Measurements from ENCODE around the gene AMDHD1.
"Not testable (repeated sequence)": the region's sequence is repeated elsewhere in the genome, so short reads cannot be mapped to it uniquely, and the experiment has no call there.

AMDHD1 gene

DNA sequence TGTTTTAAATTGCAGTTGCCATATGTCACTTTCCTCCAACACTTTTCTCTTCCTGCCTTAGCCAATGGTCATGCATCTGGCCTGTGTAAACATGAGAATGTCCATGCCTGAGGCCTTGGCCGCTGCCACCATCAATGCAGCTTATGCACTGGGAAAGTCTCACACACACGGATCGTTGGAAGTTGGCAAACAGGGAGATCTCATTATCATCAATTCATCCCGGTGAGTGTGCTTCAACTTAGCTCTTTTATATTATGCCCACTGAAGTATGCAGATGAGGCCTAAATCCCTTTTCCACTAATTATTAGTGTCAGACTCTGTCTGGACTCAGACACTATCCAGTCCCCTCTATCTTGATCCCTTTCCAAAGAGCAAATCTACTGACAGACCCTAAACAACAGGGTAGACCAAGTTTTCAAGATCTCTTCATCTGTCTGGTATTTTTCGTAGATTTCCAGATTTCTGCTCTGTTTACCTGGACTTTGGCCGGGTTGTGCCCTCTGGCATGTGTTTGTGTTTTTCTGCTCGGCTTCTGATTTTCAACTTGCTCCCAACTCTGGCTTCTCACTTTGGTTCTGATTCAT, 23.2 kb downstream of the AMDHD1 start:
- DNase-seq: no peak

DNA sequence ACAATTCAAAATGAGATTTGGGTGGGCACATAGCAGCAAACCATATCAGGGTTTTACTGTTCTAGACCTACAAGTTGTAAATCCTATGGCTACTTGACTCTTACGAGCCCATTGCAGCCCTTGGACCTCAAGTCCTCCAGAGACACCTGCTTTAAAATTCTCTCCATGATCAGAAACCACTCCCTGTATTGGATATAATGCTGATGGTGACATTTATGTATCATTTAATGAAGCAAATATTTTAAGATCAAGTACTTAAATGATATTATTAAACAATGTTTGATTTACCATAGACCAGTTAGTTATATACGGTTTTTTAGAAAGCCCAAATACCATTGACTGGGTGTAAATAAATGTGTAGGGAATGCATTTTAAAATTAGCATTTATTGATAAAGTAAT, 24.2 kb downstream of the AMDHD1 start:
- no peak for DNase-seq

DNA sequence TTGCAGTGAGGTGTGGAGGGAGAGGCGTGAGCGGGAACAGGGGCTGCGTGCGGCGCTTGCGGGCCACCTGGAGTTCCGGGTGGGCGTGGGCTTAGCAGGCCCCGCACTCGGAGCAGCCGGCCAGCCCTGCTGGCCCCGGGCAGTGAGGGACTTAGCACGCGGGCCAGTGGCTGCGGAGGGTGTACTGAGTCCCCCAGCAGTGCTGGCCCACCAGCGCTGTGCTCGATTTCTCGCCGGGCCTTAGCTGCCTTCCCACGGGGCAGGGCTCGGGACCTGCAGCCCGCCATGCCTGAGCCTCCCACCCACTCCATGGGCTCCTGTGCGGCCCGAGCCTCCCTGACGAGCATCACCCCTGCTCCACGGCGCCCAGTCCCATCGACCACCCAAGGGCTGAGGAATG, 26.0 kb downstream of the AMDHD1 start:
- DNase-seq: not testable (repeated sequence)

DNA sequence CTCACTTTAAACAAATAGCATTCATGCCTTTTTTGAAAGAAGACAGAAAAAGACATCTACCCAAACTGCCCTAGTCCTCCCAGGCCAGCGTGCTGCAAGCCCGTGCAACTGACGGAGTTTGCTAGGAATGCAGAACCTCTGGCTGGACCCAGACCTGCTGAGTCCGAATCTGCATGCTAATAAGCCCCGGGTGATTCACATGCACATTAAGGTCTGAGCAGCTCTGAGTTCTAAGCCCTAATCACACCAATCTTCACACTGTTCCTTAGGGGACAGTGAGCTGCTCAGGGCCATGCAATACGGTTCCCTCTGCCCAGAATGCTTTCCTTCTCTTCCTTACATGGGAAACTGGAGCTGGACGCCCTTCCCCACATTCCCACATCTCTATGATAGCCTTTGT, 27.8 kb downstream of the AMDHD1 start:
- no peak for DNase-seq

DNA sequence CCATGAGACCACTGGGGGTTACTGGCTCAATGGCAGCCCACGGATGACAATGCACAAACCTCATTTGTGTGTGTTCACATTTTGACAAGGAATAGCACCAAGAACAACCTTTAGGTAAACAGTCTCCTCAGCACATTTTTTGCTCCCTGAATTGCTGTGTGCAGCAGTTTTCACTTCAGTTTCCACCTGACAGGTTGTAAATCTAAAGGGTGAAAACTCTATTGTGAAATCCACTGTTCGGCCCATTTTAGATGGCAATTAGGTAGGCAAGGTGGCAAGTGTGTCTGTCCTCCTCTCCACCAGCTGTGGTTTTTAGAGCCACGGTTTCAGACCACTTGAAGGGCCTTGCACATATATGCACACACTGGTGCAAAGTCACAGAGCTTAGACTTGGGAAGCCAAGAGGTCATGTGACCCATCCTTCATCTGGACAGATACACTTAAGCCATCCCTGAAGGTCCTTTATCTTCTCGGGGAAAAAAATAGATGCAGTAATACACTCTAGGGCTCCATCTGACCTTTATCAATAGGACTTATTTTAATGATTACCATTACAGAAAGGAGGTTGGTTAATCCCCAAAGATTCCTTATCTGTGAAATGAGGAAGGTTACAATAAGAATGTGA, 29.8 kb downstream of the AMDHD1 start:
- DNase-seq: no peak

- DNase-seq: no peak
Measured at GRCh38 chr12:95974358-95974757, 31.2 kb downstream of the AMDHD1 start.

DNA sequence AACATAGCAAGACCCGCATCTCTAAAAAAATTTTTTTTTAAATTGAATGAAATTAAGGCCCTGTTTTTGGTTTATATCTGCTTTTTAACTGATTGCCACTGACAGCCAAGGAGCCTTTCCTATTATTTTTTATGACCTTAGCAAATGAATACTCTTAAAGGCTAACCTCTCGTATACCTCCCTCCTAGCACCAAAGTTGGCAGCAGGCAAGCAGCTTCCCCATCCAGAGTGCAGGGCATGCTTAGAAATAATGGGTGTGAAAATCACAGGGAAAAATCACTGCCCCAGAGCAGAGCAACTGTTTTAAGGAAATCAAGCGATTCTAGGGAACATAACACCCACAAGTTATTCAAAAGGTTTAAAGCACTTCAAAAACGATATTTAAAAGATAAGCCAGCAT, 32.4 kb downstream of the AMDHD1 start:
- DNase-seq: no peak

DNA sequence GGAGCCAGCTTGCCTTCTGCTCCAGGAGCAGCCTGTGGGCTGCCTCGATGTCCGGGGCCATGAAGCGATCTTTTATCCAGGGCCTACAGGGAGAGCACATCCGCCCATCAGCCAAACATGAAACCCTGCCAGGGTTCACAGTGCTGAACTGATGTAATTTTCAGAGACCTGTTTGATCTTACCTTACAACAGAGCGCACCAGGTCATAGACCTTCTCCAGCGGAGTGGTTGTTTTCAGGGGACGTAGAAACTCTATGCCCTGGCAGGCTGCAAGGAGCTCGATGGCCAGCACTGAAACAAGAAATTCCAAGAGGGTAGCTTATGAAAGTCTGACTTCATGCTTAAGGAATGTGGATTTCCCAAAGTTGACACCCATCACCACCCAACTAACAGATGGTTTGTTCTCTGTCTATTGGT, 33.3 kb downstream of the AMDHD1 start:
- no peak for DNase-seq

GRCh38 chr12:95977764-95978305, 34.7 kb downstream of the AMDHD1 start:
- no peak for DNase-seq

GRCh38 chr12:95978351-95978750, 35.2 kb downstream of the AMDHD1 start:
- DNase-seq: no peak

DNA sequence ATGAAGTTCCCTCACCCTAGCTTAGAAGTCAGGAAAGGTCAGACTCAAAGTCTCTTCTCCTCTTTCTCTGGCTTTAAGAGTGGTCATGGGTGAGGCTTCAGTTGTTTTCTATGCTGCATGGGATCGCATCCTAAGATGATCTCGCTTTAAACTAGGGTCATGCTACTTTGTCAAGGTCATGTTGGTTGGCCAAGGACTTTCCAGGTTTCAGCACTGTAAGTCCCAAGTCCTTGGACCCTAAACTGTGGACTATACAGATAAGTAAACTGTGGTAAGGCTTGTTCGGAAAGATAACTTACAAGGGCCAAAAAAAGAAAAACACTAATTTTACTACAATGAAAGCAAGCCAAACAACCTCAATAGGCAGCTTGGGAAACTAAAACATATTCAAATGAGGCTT, 35.6 kb downstream of the AMDHD1 start:
- no peak for DNase-seq

DNA sequence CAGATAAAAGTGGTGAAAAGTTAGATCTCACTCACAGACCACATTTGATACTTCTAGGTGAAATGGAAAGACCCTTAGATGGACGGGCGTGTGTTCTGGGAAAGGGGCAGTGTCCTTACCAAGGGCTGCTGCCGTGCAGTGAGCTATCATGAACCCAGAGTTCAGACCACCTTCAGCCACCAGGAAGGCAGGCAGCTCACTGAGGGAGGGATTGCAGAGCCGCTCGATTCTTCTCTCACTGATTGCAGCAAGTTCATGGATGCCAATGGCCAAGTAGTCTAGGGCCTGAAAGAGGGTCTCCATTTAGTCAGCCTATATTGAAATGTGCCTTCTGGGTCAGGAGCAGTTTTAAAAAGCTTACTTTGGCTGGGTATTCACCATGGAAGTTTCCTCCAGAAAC, 37.3 kb downstream of the AMDHD1 start:
- no peak for DNase-seq

DNA sequence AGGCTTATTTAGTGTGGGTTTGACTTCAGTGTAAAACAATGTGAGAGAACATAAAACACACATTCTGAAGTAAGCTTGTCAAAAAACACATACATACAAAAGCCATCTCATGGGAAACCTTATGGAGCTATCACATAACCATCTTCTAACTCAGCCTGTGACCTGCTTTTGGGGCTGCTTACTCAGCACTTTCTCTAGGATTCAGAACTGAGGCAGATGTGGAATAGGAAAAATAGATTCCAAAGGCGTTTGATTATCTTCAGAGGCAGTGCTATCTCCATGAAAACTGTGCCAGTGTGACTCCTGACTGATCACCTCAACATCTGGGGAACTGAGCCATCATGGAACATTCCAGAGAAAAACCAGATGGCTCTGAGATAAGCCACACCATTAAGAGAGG, 39.5 kb downstream of the AMDHD1 start:
- no peak for DNase-seq

GRCh38 chr12:95984682-95985081, 41.6 kb downstream of the AMDHD1 start:
- no peak for DNase-seq

DNA sequence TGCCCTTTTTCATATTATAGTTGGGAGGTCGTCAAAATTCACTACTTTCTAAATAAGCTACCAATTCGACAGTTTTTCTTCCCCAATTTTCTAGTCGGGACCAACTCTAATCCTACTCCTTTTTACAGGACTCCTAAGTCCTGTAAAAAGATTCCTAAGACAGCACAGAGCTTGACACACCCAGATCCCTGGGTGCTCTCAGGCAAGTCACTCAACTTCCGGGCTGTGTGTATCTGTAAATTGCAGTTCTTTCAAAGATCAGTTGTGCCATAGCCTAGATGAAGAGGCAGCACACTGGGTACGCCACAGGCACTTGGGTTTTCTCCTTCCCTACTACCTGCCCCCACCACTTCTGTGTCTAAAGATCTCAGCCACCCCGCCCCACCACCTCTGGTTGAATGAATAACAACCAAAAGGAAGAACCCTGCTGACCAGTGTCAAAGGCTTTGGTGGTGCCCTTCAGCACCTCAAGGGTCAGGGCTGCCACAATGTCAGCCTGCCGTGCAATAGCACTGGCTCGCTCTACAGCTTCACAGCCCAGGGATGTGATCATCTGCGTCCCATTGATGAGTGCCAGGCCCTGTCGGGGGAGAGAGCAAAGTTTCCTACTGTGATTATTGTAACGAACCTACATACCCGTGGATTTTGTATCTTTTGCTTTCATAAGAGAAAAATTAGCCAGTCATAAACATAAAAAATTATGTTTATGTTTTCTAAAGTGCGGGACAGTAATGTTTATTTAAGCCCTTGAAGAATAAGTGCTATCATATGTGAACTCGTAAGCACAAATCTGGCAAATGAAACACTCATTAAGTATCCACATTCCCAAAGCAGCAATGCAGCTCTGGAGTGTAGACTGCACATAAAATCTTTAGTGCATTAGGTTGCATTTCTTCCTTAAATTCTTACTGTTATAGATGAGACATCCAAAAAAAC, 43.8 kb downstream of the AMDHD1 start:
- DNase-seq: no peak

DNA sequence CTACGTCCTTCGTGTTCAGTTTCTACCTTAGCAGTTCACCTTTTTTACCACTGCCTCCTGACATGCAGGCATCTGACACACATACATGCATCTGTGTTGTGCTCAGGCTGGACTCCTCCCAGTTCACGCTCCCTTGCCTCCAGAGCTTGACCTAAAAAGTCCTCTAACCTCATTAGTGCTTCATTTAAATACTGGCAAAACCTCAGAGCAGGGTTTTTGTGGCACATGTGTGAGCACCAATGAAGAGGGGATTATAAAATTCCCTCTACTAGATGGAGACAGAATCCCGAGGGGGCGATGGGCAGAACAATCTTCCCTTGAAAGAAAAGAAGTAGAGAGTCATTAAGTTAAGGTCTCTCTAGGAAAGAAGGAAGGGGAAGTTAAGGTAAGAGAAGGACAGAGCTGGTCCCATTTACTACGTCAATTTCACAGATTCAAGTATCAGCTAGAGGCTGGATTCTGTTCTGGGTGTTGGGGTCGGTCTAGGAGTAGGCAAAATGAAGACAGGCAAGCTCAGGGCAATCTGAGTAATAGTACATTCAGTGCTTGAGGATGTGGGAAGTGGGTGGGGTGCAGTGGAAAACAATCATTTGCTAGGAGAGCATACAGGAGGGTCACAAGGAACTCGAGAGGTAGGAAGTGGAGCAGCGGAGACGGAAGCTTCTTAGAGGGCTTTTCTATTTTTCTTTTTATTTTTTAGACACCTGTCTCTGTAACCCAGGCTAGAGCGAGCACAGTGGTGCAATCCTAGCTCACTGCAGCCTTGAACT, 45.6 kb downstream of the AMDHD1 start:
- no peak for DNase-seq

DNA sequence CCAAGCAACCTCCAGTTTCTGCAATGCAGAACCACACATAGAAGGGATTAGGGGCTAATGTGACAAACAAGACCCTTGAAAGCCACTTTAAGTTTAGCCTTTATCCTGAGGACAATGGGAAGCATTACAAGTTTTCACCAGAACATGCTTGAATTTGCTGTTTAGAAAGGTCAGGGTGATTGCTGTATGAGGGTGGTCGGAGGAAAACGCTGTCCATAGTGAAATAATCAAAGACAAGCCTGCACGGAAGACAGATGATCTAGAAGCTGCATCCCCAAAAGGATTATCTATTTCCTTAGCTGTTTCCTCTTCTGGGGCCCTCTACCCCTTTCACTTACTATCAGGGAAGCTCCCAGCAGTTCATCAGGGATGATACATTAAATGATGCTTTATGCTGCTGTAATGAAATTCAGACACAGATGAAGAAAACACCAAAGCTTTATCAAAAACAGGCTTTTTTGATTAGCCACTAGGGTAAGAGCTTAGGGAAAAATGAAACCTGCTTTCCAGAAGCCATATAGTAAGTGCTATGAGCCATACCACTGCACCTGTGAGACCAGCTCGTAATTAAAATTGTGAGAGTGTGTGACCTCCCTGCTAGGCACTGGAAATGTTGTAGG, 46.5 kb downstream of the AMDHD1 start:
- DNase-seq: no peak

GRCh38 chr12:95990136-95990535, 47.0 kb downstream of the AMDHD1 start:
- DNase-seq: no peak

DNA sequence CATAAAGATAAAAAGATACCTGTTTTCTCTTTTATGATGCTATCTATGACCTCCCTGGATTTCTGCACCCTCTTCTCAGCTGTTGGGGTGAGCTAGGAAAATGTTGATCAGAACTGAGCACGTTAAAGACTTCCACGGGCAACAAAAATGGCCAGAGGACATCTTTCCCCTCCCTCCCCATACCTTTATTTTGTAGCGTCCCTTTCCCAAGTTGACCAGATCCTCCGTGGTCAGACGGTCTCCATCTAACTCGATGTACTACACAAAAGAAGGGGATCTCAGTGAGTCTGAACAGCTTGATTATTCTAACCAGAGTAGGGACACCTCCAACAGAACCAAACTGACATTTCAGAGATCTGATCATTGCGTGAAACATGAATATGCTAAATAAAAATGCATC, 50.8 kb downstream of the AMDHD1 start:
- DNase-seq: no peak

- DNase-seq: no peak
Measured at GRCh38 chr12:95994476-95994875, 51.3 kb downstream of the AMDHD1 start.

DNA sequence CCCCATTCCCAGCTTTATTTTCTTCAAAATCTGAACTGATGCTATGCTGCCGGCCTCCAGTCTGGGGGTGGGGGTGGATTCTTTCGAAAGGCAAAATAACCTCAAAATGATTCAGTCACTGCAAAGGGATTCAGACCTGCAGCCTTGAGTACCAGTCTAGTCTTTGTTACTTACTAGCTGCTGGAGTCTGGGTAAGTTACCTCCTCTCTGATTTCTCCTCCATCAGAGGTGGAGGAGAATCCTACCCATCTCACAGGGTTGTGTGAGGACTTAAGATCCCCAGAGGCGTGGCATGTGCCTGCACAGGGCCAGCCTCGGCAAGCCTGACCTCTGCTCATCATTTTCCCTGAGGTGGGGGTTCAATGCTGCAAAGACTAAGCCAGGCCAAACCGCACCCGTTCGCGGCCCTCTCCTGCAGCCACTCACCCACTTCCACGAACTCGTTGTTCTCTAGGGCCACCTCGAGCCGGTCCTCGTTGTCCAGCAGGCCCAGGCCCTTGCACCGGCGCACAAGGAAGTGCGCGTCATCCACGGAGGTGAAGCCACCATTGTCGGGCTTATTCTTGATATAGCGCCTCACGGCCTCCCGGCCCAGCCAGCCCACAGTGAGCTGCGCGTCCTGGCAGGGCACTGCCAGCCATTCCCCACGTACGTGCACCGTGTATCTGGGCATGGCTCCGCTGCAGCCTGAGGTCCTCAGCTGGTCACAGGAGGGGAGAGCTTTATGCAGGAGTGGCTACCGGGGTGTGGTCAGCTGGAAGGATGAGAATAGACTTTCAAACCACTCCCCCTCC, 52.3 kb downstream of the AMDHD1 start:
- no peak for DNase-seq
